HCT116 (cell line): ENCODE measurements around the gene EPHA2. TPM values are rescaled to one million over a fixed set of nuclear protein-coding genes. Genes with fewer than 3 reads are reported as not detected.

Experiments used
- ATAC-seq: fragments of 200-7000 bp; cut with Tn5 transposase; 2 replicates; pipeline ENCODE4 v1.9.1; 2020; ENCODE audit warnings: mild to moderate bottlenecking, moderate library complexity
- BruUV-seq: library from RNA; stranded (reverse); fragments of 400-500 nt; replicated peaks from 2 replicates; lab custom pipeline; 2021; lab: Mats Ljungman, UMichigan
- CTCF ChIA-PET: fragments of 300-600 bp; sonication (Branson Sonifier 250); formaldehyde crosslinking; loops from one replicate; lab custom pipeline; 2021; ENCODE audit warnings: antibody characterized with exemption; lab: Charles Lee
- POLR2A ChIA-PET: fragments of 300-600, 350-600 bp; sonication (Branson Sonifier 250); formaldehyde crosslinking; loops from one replicate; lab custom pipeline; 2021; ENCODE audit warnings: antibody characterized with exemption; lab: Charles Lee
- RAD21 ChIA-PET, 2 experiments: fragments of 300-600 bp; sonication (Branson Sonifier 250); formaldehyde crosslinking; loops; one replicate each; lab custom pipeline; 2023; ENCODE audit warnings: low total read pairs in 2 of 2; ENCODE audit not compliant: uncharacterized antibody in 2 of 2, unreplicated experiment in 2 of 2, low non-redundant PET in 1 of 2; lab: Charles Lee
- DNase-seq: peaks from one replicate; pipeline ENCODE4 v3.0.0-alpha.2; 2010; ENCODE audit warnings: low read depth, low spot score
- H2AFZ ChIP-seq: fragments of 200-600 bp; shearing (Covaris generic), sonication (generic); 2 replicates; pipeline ENCODE4 v1.6.1; 2017; ENCODE audit warnings: low read depth, mixed run types, mixed read lengths, antibody characterized with exemption, low read length; ENCODE audit not compliant: poor library complexity, severe bottlenecking
- H3K27ac ChIP-seq: 2 replicates; pipeline ENCODE4 v1.5.1; 2012; ENCODE audit warnings: low read depth, low read length
- H3K27me3 ChIP-seq: fragments of 200-600 bp; sonication (generic); 2 replicates; pipeline ENCODE4 v1.6.1; 2016; ENCODE audit warnings: mixed run types, low read length, mixed read lengths; ENCODE audit not compliant: insufficient read depth
- H3K36me3 ChIP-seq, 2 experiments: fragments of 200-500 bp in 1 of 2; fragments of 200-600 bp in 1 of 2; sonication (Bioruptor generic) in 1 of 2; sonication (generic) in 1 of 2; 2 replicates each; pipeline versions ENCODE4 v1.5.1 to v1.6.1; 2014 to 2016; ENCODE audit warnings: low read length in 2 of 2, inconsistent platforms in 1 of 2, mixed read lengths in 1 of 2, mixed run types in 1 of 2; ENCODE audit not compliant: insufficient read depth in 2 of 2, control insufficient read depth in 1 of 2
- H3K4me1 ChIP-seq, 2 experiments: fragments of 200-600 bp in 1 of 2; sonication (generic) in 1 of 2; 2 replicates each; pipeline versions ENCODE4 v1.5.1 to v1.6.1; 2012 to 2017; ENCODE audit warnings: low read length in 2 of 2, inconsistent platforms in 1 of 2, mild to moderate bottlenecking in 1 of 2, mixed read lengths in 1 of 2, mixed run types in 1 of 2, moderate library complexity in 1 of 2; ENCODE audit not compliant: insufficient read depth in 2 of 2, control insufficient read depth in 1 of 2
- H3K4me2 ChIP-seq: fragments of 200-600 bp; sonication (generic); 2 replicates; pipeline ENCODE4 v1.6.1; 2017; ENCODE audit warnings: mixed run types, low read length, mixed read lengths
- H3K4me3 ChIP-seq, 2 experiments: fragments of 200-600 bp in 1 of 2; sonication (generic) in 1 of 2; replicated peaks in 1 of 2; 2 replicates each; pipeline ENCODE4 v1.5.1; 2011 to 2016; ENCODE audit warnings: low read length in 2 of 2, control low read depth in 1 of 2, low read depth in 1 of 2, mild to moderate bottlenecking in 1 of 2, mixed read lengths in 1 of 2, mixed run types in 1 of 2
- H3K79me2 ChIP-seq: fragments of 200-600 bp; sonication (generic); 2 replicates; pipeline ENCODE4 v1.6.1; 2017; ENCODE audit warnings: mild to moderate bottlenecking, mixed run types, low read length, moderate library complexity, mixed read lengths; ENCODE audit not compliant: insufficient read depth
- H3K9ac ChIP-seq: fragments of 200-600 bp; sonication (generic); 2 replicates; pipeline ENCODE4 v1.6.1; 2016; ENCODE audit warnings: low read length, mixed read lengths
- H3K9me2 ChIP-seq: fragments of 200-600 bp; sonication (generic), shearing (Covaris generic); 2 replicates; pipeline ENCODE4 v1.6.1; 2017; ENCODE audit warnings: mixed run types, mild to moderate bottlenecking, moderate library complexity; ENCODE audit not compliant: insufficient read depth
- H3K9me3 ChIP-seq, 2 experiments: fragments of 200-500 bp in 1 of 2; fragments of 200-600 bp in 1 of 2; sonication (Bioruptor generic) in 1 of 2; sonication (generic) in 1 of 2; 2 replicates each; pipeline ENCODE4 v1.6.1; 2014 to 2017; ENCODE audit warnings: low read length in 2 of 2, mixed read lengths in 2 of 2, inconsistent platforms in 1 of 2, low read depth in 1 of 2, mild to moderate bottlenecking in 1 of 2, mixed run types in 1 of 2, moderate library complexity in 1 of 2; ENCODE audit not compliant: control insufficient read depth in 1 of 2, insufficient read depth in 1 of 2
- H4K20me1 ChIP-seq: fragments of 200-600 bp; sonication (generic), shearing (Covaris generic); 2 replicates; pipeline ENCODE4 v1.6.1; 2017; ENCODE audit warnings: mixed run types, mild to moderate bottlenecking, moderate library complexity; ENCODE audit not compliant: insufficient read depth
- EZH2 ChIP-seq: fragments of 200-600 bp; sonication (generic); IDR thresholded peaks from 2 replicates; pipeline ENCODE4 v1.6.1; 2017; ENCODE audit warnings: antibody characterized with exemption, mixed run types
- EZH2phosphoT487 ChIP-seq: fragments of 200-600 bp; IDR thresholded peaks from 2 replicates; pipeline ENCODE4 v1.6.1; 2018; ENCODE audit warnings: antibody characterized with exemption, borderline replicate concordance
- FOSL1 ChIP-seq: IDR thresholded peaks from 2 replicates; pipeline ENCODE4 v1.6.1; 2012; ENCODE audit warnings: low read depth
- POLR2AphosphoS5 ChIP-seq: IDR thresholded peaks from 2 replicates; pipeline ENCODE4 v1.6.1; 2011; ENCODE audit warnings: mild to moderate bottlenecking, low read depth, low read length, moderate library complexity
- REST ChIP-seq: IDR thresholded peaks from 2 replicates; pipeline ENCODE4 v1.6.1; 2012; ENCODE audit warnings: low read depth
- SRF ChIP-seq: IDR thresholded peaks from 2 replicates; pipeline ENCODE4 v1.6.1; 2012; ENCODE audit warnings: low read depth
- TCF7L2 ChIP-seq: IDR thresholded peaks from 2 replicates; pipeline ENCODE4 v1.7.0; 2011; ENCODE audit warnings: borderline replicate concordance, inconsistent platforms; ENCODE audit not compliant: insufficient read depth, insufficient read length; ENCODE audit errors: extremely low read depth
- YY1 ChIP-seq: IDR thresholded peaks from 2 replicates; pipeline ENCODE4 v1.6.1; 2011; ENCODE audit warnings: low read length, low read depth, moderate library complexity, mild to moderate bottlenecking; ENCODE audit not compliant: insufficient replicate concordance; ENCODE audit errors: extremely low read depth
- intact Hi-C: fragments of 100-400 bp; cut with micrococcal nuclease; formaldehyde crosslinking; loops from 2 replicates; pipeline ENCODE4 v1.10.0; 2022
- total RNA-seq: library from RNA; stranded (reverse); gene quantifications from one replicate; pipeline ENCODE4 v1.2.1, GENCODE V29; 2021; ENCODE audit not compliant: unreplicated experiment

EPHA2 gene
- total RNA-seq, 1 experiment from 2014 or later = 164 TPM

DNA sequence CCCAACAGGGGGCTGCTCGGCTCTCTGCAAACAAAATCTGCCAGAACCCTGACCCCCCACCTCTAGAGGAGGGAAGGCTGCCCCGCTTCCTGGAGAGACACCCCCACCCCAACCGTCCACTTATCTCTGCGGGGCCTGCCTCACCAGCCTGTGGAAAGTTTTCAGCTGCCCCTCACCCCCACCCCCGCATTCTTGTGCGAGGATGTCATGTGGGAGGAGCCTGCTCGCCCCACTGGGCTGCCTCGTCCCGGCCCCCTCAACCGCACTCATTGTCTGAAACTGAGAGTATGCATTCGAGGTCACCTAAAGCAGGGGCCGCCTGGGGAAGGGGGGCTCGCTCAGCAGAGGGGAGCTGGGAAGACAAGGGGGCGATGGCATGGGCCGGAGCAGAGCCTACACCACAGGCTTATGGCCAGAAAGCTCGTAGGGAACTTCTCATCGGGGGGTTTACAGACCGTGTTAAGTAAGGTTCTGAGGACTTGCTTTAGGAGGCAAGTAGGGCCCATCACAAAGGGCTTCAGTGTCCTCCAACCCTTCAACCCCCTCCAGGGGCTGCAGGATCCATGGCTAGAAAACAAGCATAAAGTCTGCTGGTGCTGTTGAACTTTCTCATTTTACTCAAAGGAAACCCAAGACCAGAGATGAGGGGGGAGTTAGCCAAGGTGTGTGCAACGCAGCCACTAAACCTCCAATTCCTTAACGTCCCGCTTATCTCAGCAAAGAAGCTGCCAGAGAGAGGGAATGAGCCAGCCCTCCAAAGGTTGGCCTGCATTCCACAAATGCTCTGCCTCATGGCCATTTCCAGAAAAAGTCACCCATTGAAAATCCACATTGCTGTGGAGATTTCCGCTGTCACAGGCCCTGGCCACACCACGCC is 9.4 kb downstream of the EPHA2 start:
- peaks cover 87 to 100% of the 10 kb centered on the region in 2 experiments for H3K4me1 ChIP-seq
- POLR2A ChIA-PET = interaction anchor here (0.7 to 5.8 kb wide), 8 partner anchors 9 to 70 kb away, joined by 3 to 59 read pairs (median 8); partner anchors contain the start of gene EPHA2
- H3K27me3 ChIP-seq = no peaks in the 10 kb centered on the region
- peaks cover 9% of the 10 kb centered on the region; the same call in 1 of the 2 replicates for H4K20me1 ChIP-seq
- H3K27ac ChIP-seq = peak overlapping the region; percentile 100
- no peaks in the 10 kb centered on the region for H3K9me2 ChIP-seq
- BruUV-seq = TSS peak; percentile 80
- no peaks in the 10 kb centered on the region for H3K9me3 ChIP-seq
- TF ChIP-seq POLR2AphosphoS5 (peak; percentile 17), FOSL1 (no peak), YY1 (peak; percentile 20)
- DNase-seq = no peak
- H2AFZ ChIP-seq = no peak overlapping the region
- H3K9ac ChIP-seq = peak overlapping the region; percentile 75
- H3K36me3 ChIP-seq = peaks cover 19 to 78% of the 10 kb centered on the region in 2 experiments; a peak in 3 of 4 replicates
- H3K79me2 ChIP-seq = peaks cover 100% of the 10 kb centered on the region
- ATAC-seq = peak; percentile 28
- CTCF ChIA-PET = interaction anchor here (1.4 to 1.6 kb wide), 2 partner anchors 40 to 64 kb away, joined by 6 read pairs; no protein-coding TSS in a partner anchor
- RAD21 ChIA-PET = interaction anchor here in 1 of 2 experiments (1.2 to 1.4 kb wide), 2 partner anchors 9 to 10 kb away, joined by 3 to 5 read pairs; no protein-coding TSS in a partner anchor
- intact Hi-C loops = loop anchor here (5.0 kb wide), 2 partner anchors 359 to 619 kb away; partner anchors contain the start of gene DNAJC16
- H3K4me2 ChIP-seq = peak overlapping the region; percentile 85
- peak overlapping the region; percentile 31 to 53 for H3K4me3 ChIP-seq

GRCh38 chr1:16145662-16146278 is 10.1 kb downstream of the EPHA2 start:
- peaks cover 6% of the 10 kb centered on the region; the same call in 1 of the 2 replicates for H4K20me1 ChIP-seq
- H3K9ac ChIP-seq = peak overlapping the region; percentile 75
- peak; percentile 55 for ATAC-seq
- CTCF ChIA-PET = interaction anchor here (1.0 to 1.6 kb wide), 6 partner anchors 11 to 63 kb away, joined by 3 to 6 read pairs (median 4); no protein-coding TSS in a partner anchor
- peaks cover 100% of the 10 kb centered on the region for H3K79me2 ChIP-seq
- peak overlapping the region; percentile 31 to 53 for H3K4me3 ChIP-seq
- peak; percentile 89 for DNase-seq
- H3K9me2 ChIP-seq = no peaks in the 10 kb centered on the region
- intact Hi-C loops = loop anchor here (1.0 to 5.0 kb wide), 6 partner anchors 11 to 618 kb away; partner anchors contain the start of genes DNAJC16 and EPHA2
- RAD21 ChIA-PET = interaction anchor here (0.9 to 1.4 kb wide), 5 partner anchors 9 to 67 kb away, joined by 3 to 5 read pairs (median 3); no protein-coding TSS in a partner anchor
- H3K9me3 ChIP-seq = no peaks in the 10 kb centered on the region
- no peak overlapping the region for H2AFZ ChIP-seq
- H3K27ac ChIP-seq = peak overlapping the region; percentile 100
- H3K4me1 ChIP-seq = peaks cover 87 to 100% of the 10 kb centered on the region in 2 experiments
- no TSS peak for BruUV-seq
- H3K4me2 ChIP-seq = peak overlapping the region; percentile 85
- POLR2A ChIA-PET = interaction anchor here (0.7 to 5.8 kb wide), 11 partner anchors 10 to 73 kb away, joined by 3 to 59 read pairs (median 5); partner anchors contain the start of gene EPHA2
- TF ChIP-seq EZH2 (no peak), EZH2phosphoT487 (no peak), SRF (no peak), POLR2AphosphoS5 (peak; percentile 10; the same call in 1 of the 2 replicates), REST (no peak), TCF7L2 (peak; percentile 55)
- H3K36me3 ChIP-seq = peaks cover 19 to 77% of the 10 kb centered on the region in 2 experiments; a peak in 3 of 4 replicates
- H3K27me3 ChIP-seq = no peaks in the 10 kb centered on the region
